Activated CD4-positive, alpha-beta T cell treated with anti-CD3 and anti-CD28 coated beads, Interleukin-2, amount 50 U/mL, for 1 hour (primary cell): ENCODE results near the gene PARD3B.

Experiments
- DNase-seq: peaks from one replicate; pipeline ENCODE4 v3.0.0-alpha.2; 2020

PARD3B gene

DNA sequence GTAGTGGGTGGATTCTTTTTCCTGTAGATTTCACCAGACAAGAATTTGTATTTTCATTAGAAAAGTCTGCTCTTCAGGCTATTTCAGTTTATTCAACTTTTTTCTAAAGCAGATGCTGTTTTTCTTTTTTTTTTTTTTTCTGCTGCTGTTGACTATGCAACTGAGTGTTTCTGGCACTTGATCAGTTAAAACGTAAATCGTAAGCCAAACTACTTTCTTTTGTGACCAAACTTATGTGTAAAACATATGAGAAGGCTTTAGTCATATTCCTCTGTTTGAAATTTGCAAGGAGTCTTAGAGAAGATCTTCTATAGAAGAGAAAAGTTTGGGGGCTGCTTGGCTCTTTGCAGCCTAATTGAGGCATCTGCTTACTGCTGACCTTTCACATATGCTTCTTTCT is 170.1 kb downstream of the PARD3B start:
- DNase-seq = no peak

DNA sequence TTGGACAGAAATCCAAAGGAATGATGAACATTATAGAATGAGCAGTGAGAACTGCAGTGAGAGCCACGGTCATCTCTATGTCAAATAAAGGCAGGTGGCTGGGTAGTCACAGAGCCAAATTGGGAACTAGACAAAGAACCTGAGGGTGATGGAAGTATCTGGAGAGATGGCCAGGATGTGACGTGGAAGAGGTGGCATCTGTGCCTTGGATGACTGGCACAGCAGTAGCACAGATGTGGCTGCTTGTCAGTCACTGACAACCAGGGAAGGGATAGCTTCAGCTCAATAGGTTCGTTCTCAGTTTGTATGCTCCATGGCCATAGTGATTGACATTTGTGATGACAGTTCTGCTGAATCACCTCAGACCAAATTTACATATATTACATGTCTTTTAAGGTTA is 172.3 kb downstream of the PARD3B start:
- DNase-seq = no peak

DNA sequence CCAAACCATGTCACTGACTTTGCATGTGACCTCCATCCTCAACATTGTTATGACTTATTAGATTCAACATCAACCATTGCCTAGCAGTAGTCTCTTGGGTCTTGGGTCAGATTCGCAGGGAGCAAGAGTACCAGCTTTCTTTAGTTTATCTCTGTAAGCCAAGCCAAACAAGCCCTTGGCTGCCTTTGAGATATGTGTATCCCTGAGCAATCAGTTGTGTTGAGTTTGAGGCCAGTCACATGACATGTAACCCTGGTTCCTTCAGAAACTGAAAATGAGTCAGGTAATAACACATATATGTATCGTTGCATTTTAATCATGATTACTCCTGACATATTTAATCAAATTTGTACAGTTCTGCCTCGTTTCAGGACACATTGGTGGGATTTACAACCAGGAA is 173.3 kb downstream of the PARD3B start:
- DNase-seq = no peak

DNA sequence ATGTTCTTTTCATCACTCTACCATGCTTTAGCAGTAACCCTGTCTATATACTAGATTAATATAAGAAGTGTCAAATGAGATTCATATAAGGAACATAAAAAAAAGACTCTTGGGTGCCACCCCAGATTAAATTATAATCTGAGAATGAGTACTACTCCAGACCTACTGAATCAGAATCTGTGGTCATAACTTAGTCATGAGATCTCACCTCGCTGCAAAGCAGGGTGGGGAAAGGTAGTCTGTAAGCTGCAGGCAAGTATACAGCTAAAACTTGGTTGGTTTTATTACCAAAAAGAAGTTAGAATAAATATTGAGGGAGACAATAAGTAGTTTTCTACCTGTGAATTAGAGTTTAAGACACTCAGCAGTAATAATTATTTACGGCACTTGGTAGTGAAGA is 175.6 kb downstream of the PARD3B start:
- no peak for DNase-seq

DNA sequence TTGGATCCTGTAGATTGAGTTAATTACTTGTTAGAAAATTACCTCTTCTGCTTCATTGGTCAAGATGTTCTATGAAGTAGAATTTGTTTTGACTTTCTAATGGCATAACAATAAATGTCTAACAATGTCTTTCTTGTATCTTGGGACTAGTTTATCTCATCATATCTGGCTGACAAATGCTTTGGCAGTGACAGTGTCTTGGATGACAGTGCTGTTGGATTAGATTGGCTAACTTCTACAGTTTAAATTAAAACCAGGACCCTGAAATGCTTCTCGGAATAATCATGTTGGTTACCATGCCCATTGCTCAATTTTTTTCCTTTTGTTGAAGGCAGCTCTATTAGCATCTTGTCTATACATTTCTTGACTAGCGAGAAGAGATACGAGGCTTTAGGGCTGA is 176.9 kb downstream of the PARD3B start:
- no peak for DNase-seq

DNA sequence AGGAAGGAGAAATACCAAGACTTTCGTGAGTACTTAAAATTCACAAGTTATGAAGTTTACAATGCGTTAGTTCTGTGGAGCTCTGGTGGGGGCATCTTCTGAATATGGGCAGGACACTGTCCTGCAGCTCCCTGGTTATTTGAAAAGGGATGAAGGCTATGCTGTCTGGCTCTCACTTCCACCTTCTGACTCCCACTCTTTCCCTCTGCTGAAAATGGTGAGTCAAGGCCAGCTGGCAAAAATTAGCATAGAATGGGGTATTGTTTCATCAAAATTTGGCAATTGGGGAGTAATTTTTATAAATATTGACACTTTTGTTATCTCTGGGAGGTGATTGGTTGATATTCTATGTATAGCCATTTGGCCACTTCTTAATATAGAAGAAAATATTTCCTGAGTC is 177.4 kb downstream of the PARD3B start:
- no peak for DNase-seq

DNA sequence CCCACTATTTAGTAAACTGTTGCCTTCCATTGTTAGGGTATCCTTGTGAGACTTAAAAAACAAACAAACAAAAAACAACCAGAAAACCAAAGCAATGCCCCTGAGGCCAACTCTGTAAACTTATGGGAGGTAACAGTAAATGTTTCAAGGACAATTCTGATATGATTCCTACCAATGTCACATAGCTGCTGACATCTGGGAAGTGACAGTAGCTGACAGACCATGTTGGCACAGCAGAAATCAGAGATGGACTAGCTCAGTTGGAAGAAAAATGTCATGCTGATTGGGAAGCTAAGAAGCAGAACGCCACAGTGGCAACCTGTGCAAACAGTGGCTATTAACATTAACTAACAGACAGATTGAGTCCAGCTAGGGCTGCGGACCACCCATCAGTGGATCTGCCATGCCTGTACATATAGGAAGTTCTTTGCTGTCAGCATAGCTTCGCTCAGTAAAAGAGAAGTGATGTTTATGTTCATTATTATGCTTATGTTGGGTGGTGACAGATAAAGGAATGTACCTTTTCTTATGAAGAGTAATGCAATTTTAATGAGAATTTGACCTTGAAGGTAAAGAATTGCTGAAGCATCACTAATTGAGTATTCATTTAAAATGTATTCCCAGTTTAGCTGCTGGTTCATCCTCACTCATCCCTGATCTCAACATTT is 180.6 kb downstream of the PARD3B start:
- DNase-seq = no peak

DNA sequence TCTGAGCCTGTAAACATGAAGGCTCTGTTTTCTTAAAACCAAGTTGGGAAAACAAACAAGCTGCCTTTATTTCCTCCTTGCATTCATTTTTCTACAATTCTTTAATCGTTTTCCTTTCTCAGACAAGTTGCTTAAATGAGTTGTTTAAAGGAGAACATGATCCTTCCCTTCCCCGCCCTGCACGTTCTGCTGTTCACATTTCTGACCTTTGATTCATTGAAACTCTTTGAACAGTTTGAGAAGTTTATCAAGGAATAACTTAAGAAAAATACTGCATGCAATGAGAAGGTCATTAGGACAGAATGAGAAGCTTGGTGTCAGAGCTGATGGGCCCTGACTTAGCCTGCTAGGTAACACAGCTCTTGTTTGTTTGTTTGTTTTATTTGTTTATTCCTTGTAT is 181.6 kb downstream of the PARD3B start:
- DNase-seq = no peak

DNA sequence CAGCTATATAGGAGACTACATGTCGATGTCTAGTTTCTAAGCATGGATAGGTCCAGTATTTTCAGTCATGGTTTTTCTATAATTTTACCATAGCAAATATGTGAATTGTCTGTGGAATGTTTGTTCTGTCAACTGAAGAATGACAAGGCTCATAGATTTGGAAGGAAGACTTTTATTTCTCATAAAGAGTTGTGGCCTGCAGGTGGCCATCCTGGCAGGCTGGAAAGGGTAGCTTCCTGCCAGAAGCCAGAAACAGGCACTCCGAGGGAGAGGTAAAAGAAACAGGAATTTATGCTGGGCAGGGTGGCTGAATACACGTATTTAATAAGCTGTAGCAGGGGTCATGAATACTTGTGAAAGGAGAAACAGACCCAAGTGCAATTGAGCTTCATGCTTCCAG is 182.1 kb downstream of the PARD3B start:
- DNase-seq = no peak

DNA sequence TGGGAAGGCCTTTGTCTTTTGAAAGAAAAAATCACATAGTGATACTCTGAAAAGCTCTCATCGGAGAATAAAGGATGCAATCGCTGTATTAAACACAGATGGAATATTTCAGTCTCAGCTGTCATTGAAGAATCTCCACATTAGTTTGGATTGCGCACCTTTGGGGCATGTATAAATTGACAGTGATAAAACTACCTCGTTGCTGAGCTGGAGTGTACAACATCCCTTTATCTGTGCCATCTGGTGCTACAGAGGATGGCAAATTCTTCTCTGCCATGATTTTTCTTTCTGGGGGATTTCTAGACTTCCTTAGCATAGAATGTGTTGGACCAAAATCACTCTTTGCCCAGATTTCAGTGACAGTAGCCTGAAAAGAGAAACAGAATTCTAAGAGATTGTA is 185.3 kb downstream of the PARD3B start:
- no peak for DNase-seq

DNA sequence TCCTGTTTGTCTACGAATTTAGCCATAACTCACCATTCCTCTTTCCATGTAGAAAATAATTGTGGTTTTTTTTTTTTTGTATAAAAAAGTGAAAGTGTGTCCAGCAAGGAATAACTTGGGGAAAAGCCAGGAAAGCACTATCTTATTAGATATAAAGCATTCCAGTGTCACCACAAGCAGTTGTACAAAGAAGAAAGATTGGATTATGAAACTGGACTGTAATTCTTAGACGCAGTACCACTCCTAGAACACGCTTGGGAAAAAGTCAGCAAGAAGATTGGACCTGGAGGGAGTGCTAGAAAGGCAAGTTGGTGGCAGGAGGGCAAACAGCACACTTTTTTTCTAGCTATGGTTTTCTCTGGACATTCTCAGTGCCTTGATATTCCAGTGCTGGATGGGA is 186.7 kb downstream of the PARD3B start:
- no peak for DNase-seq

DNA sequence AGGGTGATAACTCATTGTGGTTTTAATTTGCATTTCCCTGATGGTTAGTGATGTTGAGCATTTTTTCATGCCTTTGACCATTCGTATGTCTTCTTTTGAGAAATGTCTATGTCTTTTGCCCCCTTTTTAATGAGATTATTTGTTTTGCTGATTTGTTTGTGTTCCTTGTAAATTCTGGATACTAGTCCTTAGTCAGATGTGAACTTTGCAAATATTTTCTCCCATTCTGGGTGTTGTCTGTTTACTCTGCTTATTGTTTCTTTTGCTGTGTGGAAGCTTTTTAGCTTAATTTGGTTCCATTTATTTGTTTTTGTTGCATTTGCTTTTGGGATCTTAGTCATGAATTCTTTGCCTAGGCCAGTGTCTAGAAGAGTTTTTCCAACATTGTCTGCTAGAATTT is 192.0 kb downstream of the PARD3B start:
- no peak for DNase-seq

DNA sequence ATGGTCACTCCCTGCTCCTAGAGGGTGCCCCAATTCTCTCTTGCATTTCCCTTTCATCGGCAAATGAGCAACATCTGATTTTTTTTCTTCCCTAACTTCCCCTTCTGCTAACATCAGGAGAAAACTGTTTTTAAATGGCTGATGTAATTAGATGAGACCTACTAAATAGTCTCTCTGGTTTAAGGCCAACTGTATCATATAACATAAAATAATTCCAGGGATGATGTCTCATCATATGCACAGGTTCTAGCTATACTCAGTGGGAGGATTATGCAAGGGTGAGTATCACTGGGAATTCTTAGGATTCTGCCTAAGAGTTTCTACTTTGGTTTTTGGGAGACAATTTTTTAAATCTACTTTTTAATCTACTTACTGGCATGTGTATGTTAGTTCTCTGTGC is 193.4 kb downstream of the PARD3B start:
- DNase-seq = no peak

DNA sequence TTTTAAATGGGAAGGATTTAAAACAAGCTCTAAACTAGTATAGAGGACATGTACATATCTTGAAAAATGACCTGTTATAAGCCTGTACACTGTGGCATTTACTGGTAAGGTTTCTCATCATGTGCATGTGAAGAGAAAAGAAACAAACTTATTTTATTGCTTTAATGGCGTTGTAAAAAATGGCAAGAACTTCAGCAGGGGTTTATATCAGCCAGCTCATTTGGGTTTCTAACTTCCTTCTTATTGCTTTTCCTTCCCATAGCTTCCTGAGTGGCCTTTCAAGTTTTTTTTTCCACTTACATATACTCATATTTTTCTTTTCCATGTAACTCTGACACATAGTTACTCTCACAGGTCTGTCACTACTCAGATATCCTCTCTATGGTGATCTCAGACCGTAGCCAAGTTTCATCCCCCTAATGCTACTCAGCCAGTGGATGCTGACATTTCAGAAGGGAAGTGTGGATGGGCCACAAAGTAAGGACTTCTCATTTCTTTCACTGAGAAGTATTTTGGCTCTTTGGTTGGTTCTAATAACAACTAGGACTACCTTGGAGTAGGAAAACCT is 198.2 kb downstream of the PARD3B start:
- no peak for DNase-seq

DNA sequence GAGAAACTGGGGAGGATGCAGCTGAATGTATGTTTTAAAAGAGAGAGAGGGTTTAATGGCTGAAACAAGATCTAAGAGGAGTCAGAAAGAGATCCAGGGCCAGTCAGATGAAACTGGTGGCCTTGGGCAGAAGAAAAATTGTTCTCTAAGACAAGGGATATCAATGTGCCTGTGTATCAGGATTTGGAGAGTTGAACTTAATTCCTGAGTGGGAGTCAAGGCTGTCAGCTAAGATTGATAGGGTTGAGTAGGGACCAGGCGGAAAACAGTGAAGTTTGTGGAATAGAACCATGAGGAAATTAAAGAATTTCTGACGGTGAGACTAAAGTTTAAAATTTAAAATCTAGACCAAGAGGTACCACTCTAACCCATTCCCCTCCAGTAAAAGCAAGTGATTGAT is 199.2 kb downstream of the PARD3B start:
- no peak for DNase-seq

DNA sequence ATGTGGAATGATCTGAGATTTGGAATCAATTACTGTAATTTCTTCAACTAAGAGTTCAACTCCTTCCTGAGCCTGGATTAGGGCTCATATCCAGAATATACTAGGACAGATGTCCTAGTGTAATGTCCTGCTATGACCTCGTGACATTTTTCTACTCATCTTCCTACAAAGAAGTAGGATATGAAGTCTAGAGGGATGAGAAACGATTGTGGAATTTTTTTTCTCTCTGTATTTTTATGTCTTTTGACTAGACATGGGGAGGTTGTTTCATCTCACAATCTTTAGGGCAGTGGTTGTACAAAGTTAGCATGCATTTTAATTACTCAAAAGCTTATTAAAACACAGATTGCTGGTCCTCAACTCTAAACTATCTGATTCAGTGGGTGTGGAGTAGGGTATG is 203.0 kb downstream of the PARD3B start:
- no peak for DNase-seq

DNA sequence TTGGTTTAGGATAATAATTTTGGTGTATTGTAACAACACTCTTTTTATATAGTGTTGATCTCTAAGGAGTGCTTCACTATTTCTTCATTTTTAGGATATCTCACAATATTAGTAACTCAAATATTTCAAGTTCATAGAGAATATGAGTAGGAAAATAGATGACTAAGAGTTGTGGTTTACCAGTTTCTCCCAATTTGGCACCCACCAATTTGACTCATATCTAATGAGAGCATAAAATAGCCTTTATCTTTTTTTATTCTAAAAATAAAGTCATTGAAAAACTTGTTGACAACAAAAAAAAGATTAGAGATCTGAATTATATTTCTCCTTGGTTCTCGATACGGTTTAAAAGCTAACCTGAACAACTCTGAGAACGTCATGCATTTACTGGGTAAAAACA is 204.0 kb downstream of the PARD3B start:
- DNase-seq = no peak

DNA sequence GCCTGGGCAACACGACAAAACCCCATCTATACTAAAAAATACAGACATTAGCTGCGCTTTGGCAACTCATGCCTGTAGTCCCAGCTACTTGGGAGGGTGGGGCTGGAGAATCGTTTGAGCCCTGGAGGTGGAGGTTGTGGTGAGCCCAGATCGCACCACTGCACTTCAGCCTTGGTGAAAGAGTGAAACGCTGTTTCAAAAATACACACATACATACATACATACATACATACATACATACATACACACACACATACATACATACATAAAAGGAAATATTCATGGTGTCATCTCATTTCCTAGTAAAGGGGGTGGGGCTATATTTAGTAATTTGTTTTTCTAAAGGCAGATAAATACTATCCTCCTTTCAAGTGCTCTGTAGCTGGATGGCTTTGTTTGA is 205.1 kb downstream of the PARD3B start:
- DNase-seq = no peak

DNA sequence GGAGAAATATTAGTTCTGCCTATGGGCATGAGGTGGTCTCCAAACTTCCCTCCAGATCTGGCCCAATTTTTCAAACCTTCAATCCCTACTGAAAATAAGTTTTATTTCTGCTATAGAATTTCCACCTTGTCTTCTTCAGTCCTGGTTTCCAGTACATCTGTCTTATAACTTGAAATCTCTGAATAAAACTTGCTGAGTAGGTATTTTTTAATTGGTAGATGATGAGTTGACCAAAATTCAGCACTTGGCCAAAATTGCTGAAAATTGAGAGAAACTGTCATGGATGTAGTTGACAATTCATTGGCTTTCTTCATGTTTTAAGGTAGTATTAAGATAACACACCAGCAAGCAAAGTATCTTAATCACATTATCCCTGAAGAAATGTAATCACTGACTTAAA is 206.2 kb downstream of the PARD3B start:
- no peak for DNase-seq

DNA sequence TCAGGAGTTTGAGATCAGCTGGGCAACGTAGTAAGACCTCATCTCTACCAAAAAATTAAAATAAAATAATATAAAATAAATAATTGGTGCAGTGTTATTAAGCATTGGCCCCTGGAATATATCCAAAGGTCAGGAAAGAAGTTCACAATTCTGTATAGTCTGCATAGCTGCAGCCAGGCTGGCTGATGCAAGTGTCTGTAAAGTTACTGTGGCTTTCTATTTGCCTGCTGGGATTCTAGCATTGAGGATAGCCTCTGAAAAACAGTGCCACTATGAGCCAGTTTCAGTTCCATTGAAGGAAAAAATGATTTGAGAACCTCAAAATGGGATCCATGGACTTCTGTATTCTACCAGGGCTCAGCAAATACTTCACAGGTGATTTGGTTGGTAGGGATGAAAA is 208.6 kb downstream of the PARD3B start:
- no peak for DNase-seq

DNA sequence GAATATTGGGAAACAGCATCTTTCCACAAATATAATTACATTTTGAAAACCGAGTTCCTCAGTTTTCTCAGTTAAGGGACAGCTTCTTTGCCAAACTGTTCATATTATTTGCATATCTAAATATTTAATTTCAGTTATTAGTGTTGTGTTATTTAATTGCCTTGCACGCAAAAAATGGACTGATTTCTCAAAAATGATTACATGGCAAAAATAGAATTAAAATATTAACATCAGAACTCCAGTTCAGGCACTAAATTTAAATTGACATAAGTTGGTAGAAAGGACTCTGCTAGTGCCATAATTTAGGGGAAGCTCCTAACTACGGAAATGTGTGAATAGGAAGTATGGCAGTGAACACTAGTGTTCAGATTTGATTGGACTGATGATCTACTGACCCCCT is 209.6 kb downstream of the PARD3B start:
- DNase-seq = no peak

DNA sequence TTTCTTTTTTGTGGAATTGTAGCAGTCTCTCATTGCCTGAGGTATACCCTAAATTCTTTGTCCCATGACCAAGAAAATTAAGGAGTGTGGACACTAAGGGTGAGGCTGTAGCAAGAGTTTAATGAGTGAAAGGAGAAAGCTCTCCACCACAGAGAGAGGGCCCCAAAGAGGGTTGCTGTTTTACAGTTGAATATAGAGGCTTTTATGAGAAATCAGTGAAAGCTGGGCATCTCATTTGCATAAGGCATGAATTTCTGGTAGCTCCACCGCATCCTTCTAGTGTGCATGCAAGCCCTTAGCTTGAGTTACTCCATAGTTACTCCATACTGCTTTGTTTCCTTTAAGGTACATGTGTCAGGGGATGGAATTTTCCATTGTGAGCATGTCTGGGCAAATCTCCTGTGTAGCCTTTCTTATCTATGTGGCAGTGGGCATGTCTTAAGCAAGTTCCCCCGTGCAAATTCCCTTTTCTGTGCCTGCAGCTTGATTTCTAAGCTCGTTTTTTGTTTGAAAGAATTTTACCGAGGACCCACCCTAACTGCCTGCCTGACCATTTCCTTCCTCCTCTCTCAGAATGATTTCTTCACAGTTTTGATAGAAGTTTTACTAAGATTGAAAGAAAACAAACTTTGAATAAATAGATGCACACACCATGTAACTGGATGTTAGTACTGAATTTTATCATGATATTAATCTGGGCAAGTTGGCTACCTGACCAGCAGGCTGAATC is 218.9 kb downstream of the PARD3B start:
- no peak for DNase-seq

DNA sequence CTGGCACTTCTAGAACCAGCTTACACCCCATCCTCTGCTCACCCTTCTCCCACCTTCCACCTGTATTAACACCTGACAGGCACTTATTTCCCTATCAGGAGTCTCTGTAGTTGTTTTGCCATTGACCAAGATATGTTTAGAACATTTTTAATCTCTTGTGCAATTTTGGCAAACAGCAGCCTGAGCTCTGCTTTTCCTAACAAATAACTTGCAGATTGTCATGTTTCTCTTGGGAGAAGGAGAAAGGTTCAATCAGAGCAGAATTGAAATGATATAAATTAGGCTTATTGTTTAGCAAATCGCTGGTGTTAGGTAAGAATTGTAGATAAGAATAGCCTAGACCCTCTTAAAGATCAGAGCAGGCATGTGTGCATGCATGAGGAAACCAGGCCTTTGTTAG is 225.5 kb downstream of the PARD3B start:
- no peak for DNase-seq

DNA sequence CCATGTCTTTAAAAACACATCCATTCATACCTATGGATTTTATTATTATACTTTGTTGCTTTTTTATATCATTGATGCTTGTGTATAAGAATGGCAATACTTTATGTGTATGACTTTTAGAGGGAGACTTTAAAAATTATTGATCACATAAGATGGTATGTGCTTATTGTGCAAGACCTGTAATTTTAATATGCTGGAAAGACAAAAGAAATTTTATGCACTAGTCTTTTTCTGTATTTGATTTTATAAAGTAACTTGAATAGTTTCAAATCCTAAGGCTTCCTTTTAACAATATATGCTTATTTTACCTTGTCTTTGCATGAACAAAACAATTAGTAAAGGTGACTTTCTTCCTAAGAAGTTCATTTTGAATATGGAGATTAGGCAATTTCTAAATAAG is 226.4 kb downstream of the PARD3B start:
- no peak for DNase-seq

DNA sequence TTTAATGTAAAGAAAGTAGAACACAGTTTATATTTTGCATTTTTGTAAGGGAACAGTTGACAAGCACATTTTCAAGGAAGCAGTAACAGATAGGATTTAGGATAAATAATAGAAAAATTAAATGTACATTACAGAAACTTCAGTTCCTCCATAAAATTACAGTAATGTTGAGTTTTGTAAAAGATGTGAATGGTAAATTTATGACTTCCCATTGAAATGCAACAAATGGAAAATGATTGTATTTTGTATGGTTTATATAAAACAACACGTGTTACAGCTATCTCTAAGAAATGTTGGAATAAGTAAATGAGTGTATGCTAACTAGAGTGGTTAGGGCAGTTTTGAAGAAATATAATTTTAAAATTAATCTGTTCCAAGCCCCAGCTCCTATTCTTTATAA is 227.3 kb downstream of the PARD3B start:
- no peak for DNase-seq
